HG02884 (cell line): ENCODE measurements around the gene SELENOV.

Experiments used
- ATAC-seq: cut with Tn5 transposase; IDR thresholded peaks from one replicate; pipeline ENCODE4 v1.9.1; 2021; ENCODE audit warnings: mild to moderate bottlenecking, moderate library complexity; ENCODE audit not compliant: unreplicated experiment

The SELENOV gene

GRCh38 chr19:39492225-39492624 is 22.7 kb upstream of the SELENOV start:
- ATAC-seq = no peak

- ATAC-seq = no peak
Measured at GRCh38 chr19:39492788-39493187, 22.2 kb upstream of the SELENOV start.

GRCh38 chr19:39494661-39495060 is 20.3 kb upstream of the SELENOV start:
- ATAC-seq = no peak

GRCh38 chr19:39496063-39496462 is 18.9 kb upstream of the SELENOV start:
- no peak for ATAC-seq

- no peak for ATAC-seq
Measured at GRCh38 chr19:39497701-39497995, 17.3 kb upstream of the SELENOV start.

- ATAC-seq = no peak
Measured at GRCh38 chr19:39497996-39498797, 16.7 kb upstream of the SELENOV start.

- ATAC-seq = no peak
Measured at GRCh38 chr19:39498798-39499642, 15.9 kb upstream of the SELENOV start, which contains the start of gene DLL3. DLL3 (plus strand) TSS chr19:39498947; CDS start chr19:39498975, 28 bp downstream.

GRCh38 chr19:39499932-39500331 is 15.0 kb upstream of the SELENOV start:
- ATAC-seq = no peak

GRCh38 chr19:39500543-39500942 is 14.4 kb upstream of the SELENOV start:
- no peak for ATAC-seq

- ATAC-seq = no peak
Measured at GRCh38 chr19:39501340-39501739, 13.6 kb upstream of the SELENOV start.

GRCh38 chr19:39502640-39503417 is 12.1 kb upstream of the SELENOV start:
- ATAC-seq = no peak

- ATAC-seq = no peak
Measured at GRCh38 chr19:39506598-39506943, 8.4 kb upstream of the SELENOV start.

GRCh38 chr19:39506944-39507714 is 7.8 kb upstream of the SELENOV start:
- no peak for ATAC-seq

- no peak for ATAC-seq
Measured at GRCh38 chr19:39507715-39508364, 7.1 kb upstream of the SELENOV start.

GRCh38 chr19:39508629-39509028 is 6.3 kb upstream of the SELENOV start:
- ATAC-seq = no peak

- no peak for ATAC-seq
Measured at GRCh38 chr19:39509233-39509632, 5.7 kb upstream of the SELENOV start.

- no peak for ATAC-seq
Measured at GRCh38 chr19:39512988-39513387, 2.0 kb upstream of the SELENOV start.

GRCh38 chr19:39515551-39516191 is 732 bp downstream of the SELENOV start:
- ATAC-seq = no peak

GRCh38 chr19:39516270-39516669 is 1.3 kb downstream of the SELENOV start:
- no peak for ATAC-seq

GRCh38 chr19:39517432-39517831 is 2.5 kb downstream of the SELENOV start:
- no peak for ATAC-seq
